Measurements from ENCODE around the gene MARCHF11. TPM values are rescaled to one million over a fixed set of nuclear protein-coding genes. Genes with fewer than 3 reads are reported as not detected.

Gene MARCHF11
- total RNA-seq, 6 donors from 2014 or later = not detected

GRCh38 chr5:16137177-16137576 is 42.4 kb downstream of the MARCHF11 start:
- Histone ChIP-seq H3K4me1 (no peaks in the 10 kb centered on the region), H3K36me3 (no peaks in the 10 kb centered on the region), H3K27ac (no peak overlapping the region), H3K27me3 (no peaks in the 10 kb centered on the region), H3K4me3 (no peak overlapping the region), H3K9me3 (peaks cover 0 to 10% (median 4%) of the 10 kb centered on the region in 4 donors)
- no peak for DNase-seq
- TF ChIP-seq POLR2AphosphoS5 (IDR thresholded peaks at IDR 0.05) = no peak
- TF ChIP-seq POLR2A (IDR thresholded peaks at IDR 0.05) = no peak
- no peak for TF ChIP-seq EP300 (IDR thresholded peaks at IDR 0.05)
- no peak for TF ChIP-seq CTCF (IDR thresholded peaks at IDR 0.05)
- ATAC-seq (ENCODE audit: low FRiP score in 2 of 2) = no peak

GRCh38 chr5:16135506-16135905 is 44.1 kb downstream of the MARCHF11 start:
- Histone ChIP-seq H3K4me3 (no peak overlapping the region), H3K27me3 (no peaks in the 10 kb centered on the region), H3K9me3 (peaks cover 0 to 10% (median 4%) of the 10 kb centered on the region in 4 donors), H3K27ac (no peak overlapping the region), H3K36me3 (no peaks in the 10 kb centered on the region), H3K4me1 (no peaks in the 10 kb centered on the region)
- ATAC-seq (ENCODE audit: low FRiP score in 2 of 2) (no peak), DNase-seq (no peak)
- 67 to 77% methylated on average over 3 of the region's 3 CpGs for WGBS, 2 donors
- TF ChIP-seq POLR2AphosphoS5 (IDR thresholded peaks at IDR 0.05) (no peak), EP300 (IDR thresholded peaks at IDR 0.05) (no peak), CTCF (IDR thresholded peaks at IDR 0.05) (no peak), POLR2A (IDR thresholded peaks at IDR 0.05) (no peak)

GRCh38 chr5:16135003-16135402 is 44.6 kb downstream of the MARCHF11 start:
- Histone ChIP-seq H3K4me3 (no peak overlapping the region), H3K9me3 (peaks cover 0 to 10% (median 4%) of the 10 kb centered on the region in 4 donors), H3K27ac (no peak overlapping the region), H3K36me3 (no peaks in the 10 kb centered on the region), H3K27me3 (no peaks in the 10 kb centered on the region), H3K4me1 (no peaks in the 10 kb centered on the region)
- TF ChIP-seq EP300 (IDR thresholded peaks at IDR 0.05) = no peak
- TF ChIP-seq POLR2A (IDR thresholded peaks at IDR 0.05) = no peak
- TF ChIP-seq CTCF (IDR thresholded peaks at IDR 0.05) = no peak
- no peak for TF ChIP-seq POLR2AphosphoS5 (IDR thresholded peaks at IDR 0.05)
- DNase-seq (no peak), ATAC-seq (ENCODE audit: low FRiP score in 2 of 2) (no peak)
- 32 to 42% methylated on average over 1 of the region's 1 CpG for WGBS, 2 donors

- no peak overlapping the region for H3K4me3 ChIP-seq
- no peaks in the 10 kb centered on the region for H3K4me1 ChIP-seq
- H3K36me3 ChIP-seq = no peaks in the 10 kb centered on the region
- no peaks in the 10 kb centered on the region for H3K27me3 ChIP-seq
- ATAC-seq (ENCODE audit: low FRiP score in 2 of 2) (no peak), DNase-seq (no peak)
- WGBS, 2 donors = 71 to 77% methylated on average over 3 of the region's 3 CpGs
- H3K9me3 ChIP-seq = peaks cover 0 to 10% (median 4%) of the 10 kb centered on the region in 4 donors
- H3K27ac ChIP-seq = no peak overlapping the region
- no peak for TF ChIP-seq POLR2A (IDR thresholded peaks at IDR 0.05)
- no peak for TF ChIP-seq CTCF (IDR thresholded peaks at IDR 0.05)
- TF ChIP-seq POLR2AphosphoS5 (IDR thresholded peaks at IDR 0.05) = no peak
These were observed 45.4 kb downstream of the MARCHF11 start for GRCh38 chr5:16134204-16134603.

- no peaks in the 10 kb centered on the region for H3K9me3 ChIP-seq
- no peak overlapping the region for H3K27ac ChIP-seq
- no peak for ATAC-seq (ENCODE audit: low FRiP score in 2 of 2)
- no peak for TF ChIP-seq EP300 (IDR thresholded peaks at IDR 0.05)
- TF ChIP-seq POLR2AphosphoS5 (IDR thresholded peaks at IDR 0.05) = no peak
- TF ChIP-seq POLR2A (IDR thresholded peaks at IDR 0.05) = no peak
- TF ChIP-seq CTCF (IDR thresholded peaks at IDR 0.05) = no peak
- 75 to 78% methylated on average over 5 of the region's 5 CpGs for WGBS, 2 donors
- no peaks in the 10 kb centered on the region for H3K4me1 ChIP-seq
- no peak overlapping the region for H3K4me3 ChIP-seq
- DNase-seq = no peak
- no peaks in the 10 kb centered on the region for H3K36me3 ChIP-seq
- H3K27me3 ChIP-seq = no peaks in the 10 kb centered on the region
These were observed 47.7 kb downstream of the MARCHF11 start for GRCh38 chr5:16131878-16132277.

Data from upper lobe of left lung (tissue), 6 donors.